Smooth muscle cell (in vitro differentiated cells): ENCODE data around the gene NEURL1. TPM values are rescaled to one million over a fixed set of nuclear protein-coding genes. Genes with fewer than 3 reads are reported as not detected.
"Not testable (repeated sequence)": the region's sequence is repeated elsewhere in the genome, so short reads cannot be mapped to it uniquely, and the experiment has no call there.

Experiments
- DNase-seq: peaks from one replicate; lab custom pipeline; 2025; ENCODE audit not compliant: unreplicated experiment; lab: John Stamatoyannopoulos, UW
- H2AFZ ChIP-seq: fragments of 200-600 bp; sonication (generic); 2 replicates; pipeline ENCODE4 v1.6.0; 2016; ENCODE audit warnings: antibody characterized with exemption, low read depth, mild to moderate bottlenecking
- H3F3A ChIP-seq: fragments of 200-600 bp; sonication (generic); 2 replicates; pipeline ENCODE4 v1.6.0; 2017; ENCODE audit warnings: antibody characterized with exemption, low read depth
- H3K27ac ChIP-seq: fragments of 200-600 bp; sonication (generic); 2 replicates; pipeline ENCODE4 v1.5.1; 2016; ENCODE audit warnings: low read depth, mild to moderate bottlenecking
- H3K27me3 ChIP-seq: fragments of 200-600 bp; sonication (generic); 2 replicates; pipeline ENCODE4 v1.6.1; 2016; ENCODE audit warnings: low read depth, mild to moderate bottlenecking
- H3K36me3 ChIP-seq: fragments of 200-600 bp; sonication (generic); 2 replicates; pipeline ENCODE4 v1.5.1; 2016; ENCODE audit warnings: low read depth
- H3K4me1 ChIP-seq: fragments of 200-600 bp; sonication (generic); 2 replicates; pipeline ENCODE4 v1.5.1; 2016; ENCODE audit warnings: low read depth
- H3K4me2 ChIP-seq: fragments of 200-600 bp; sonication (generic); 2 replicates; pipeline ENCODE4 v1.6.0; 2016; ENCODE audit warnings: mild to moderate bottlenecking
- H3K4me3 ChIP-seq: fragments of 200-600 bp; sonication (generic); 2 replicates; pipeline ENCODE4 v1.5.1; 2016; ENCODE audit warnings: mild to moderate bottlenecking
- H3K79me2 ChIP-seq: fragments of 200-600 bp; sonication (generic); 2 replicates; pipeline ENCODE4 v1.6.0; 2016; ENCODE audit warnings: low read depth, mild to moderate bottlenecking
- H3K9ac ChIP-seq: fragments of 200-600 bp; sonication (generic); 2 replicates; pipeline ENCODE4 v1.6.0; 2016; ENCODE audit warnings: low read depth
- H3K9me3 ChIP-seq: fragments of 200-600 bp; sonication (generic); replicated peaks from 2 replicates; pipeline ENCODE4 v1.5.1; 2016; ENCODE audit warnings: low read depth
- H4K20me1 ChIP-seq: fragments of 200-600 bp; sonication (generic); 2 replicates; pipeline ENCODE4 v1.6.0; 2016; ENCODE audit warnings: low read depth
- CTCF ChIP-seq: fragments of 200-600 bp; sonication (generic); IDR thresholded peaks from 2 replicates; pipeline ENCODE4 v1.5.1; 2017; ENCODE audit warnings: borderline replicate concordance, mild to moderate bottlenecking, antibody characterized with exemption; ENCODE audit not compliant: insufficient read depth, poor library complexity, severe bottlenecking
- WGBS: methylation state at CpG from one replicate; pipeline ENCODE4 v1.1.7; 2016; ENCODE audit warnings: low lambda C conversion rate; 5-methylcytosine and 5-hydroxymethylcytosine counted together
- polyA plus RNA-seq: library from polyadenylated mRNA; unstranded; fragments of >200 nt; fragmentation: Nextera tagmentation; extraction: Ambion mirVana; gene quantifications from 2 replicates; pipeline ENCODE4 v1.2.1, GENCODE V29; 2016
- total RNA-seq: library from RNA; depleted of rRNA; stranded (reverse); fragments of >200 nt; gene quantifications from 2 replicates; pipeline ENCODE4 v1.2.3, GENCODE V29; 2014

The NEURL1 gene
- total and polyA plus RNA-seq, 2 experiments from 2014 or later = 0.04 to 0.91 TPM

- Histone ChIP-seq H3K27me3 (no peaks in the 10 kb centered on the region), H4K20me1 (no peaks in the 10 kb centered on the region), H3K36me3 (no peaks in the 10 kb centered on the region), H3K9me3 (no peaks in the 10 kb centered on the region), H3F3A (no peaks in the 10 kb centered on the region), H2AFZ (no peak overlapping the region), H3K4me2 (no peak overlapping the region), H3K9ac (no peak overlapping the region), H3K4me3 (no peak overlapping the region), H3K79me2 (no peaks in the 10 kb centered on the region), H3K4me1 (peaks cover 3% of the 10 kb centered on the region), H3K27ac (no peak overlapping the region)
- no peak for TF ChIP-seq CTCF
- 85% methylated on average over 22 of the region's 22 CpGs for WGBS
- no peak for DNase-seq
Measured at GRCh38 chr10:103478671-103479070, 14.8 kb upstream of the NEURL1 start.

GRCh38 chr10:103479135-103479534 lies 14.4 kb upstream of the NEURL1 start, which contains the start of gene CALHM3:
CALHM3 (minus strand) TSS chr10:103479240; CDS start chr10:103479032, 208 bp downstream.
- Histone ChIP-seq H3K9me3 (no peaks in the 10 kb centered on the region), H3K27me3 (no peaks in the 10 kb centered on the region), H3K9ac (no peak within 1 kb of the TSS), H2AFZ (no peak within 1 kb of the TSS), H3K4me2 (no peak within 1 kb of the TSS), H3K36me3 (no peaks in the 10 kb centered on the region), H3K79me2 (no peaks in the 10 kb centered on the region), H3F3A (no peaks in the 10 kb centered on the region), H3K4me1 (peaks cover 3% of the 10 kb centered on the region), H3K4me3 (no peak within 1 kb of the TSS), H3K27ac (no peak within 1 kb of the TSS), H4K20me1 (no peaks in the 10 kb centered on the region)
- 41% methylated on average over 6 of the region's 7 CpGs for WGBS
- no peak for DNase-seq
- no peak for TF ChIP-seq CTCF

GRCh38 chr10:103480521-103480920 lies 13.0 kb upstream of the NEURL1 start:
- no peak overlapping the region for H3K4me2 ChIP-seq
- H4K20me1 ChIP-seq = no peaks in the 10 kb centered on the region
- no peaks in the 10 kb centered on the region for H3K9me3 ChIP-seq
- H3F3A ChIP-seq = no peaks in the 10 kb centered on the region
- H2AFZ ChIP-seq = no peak overlapping the region
- no peak for DNase-seq
- H3K27ac ChIP-seq = no peak overlapping the region
- no peaks in the 10 kb centered on the region for H3K27me3 ChIP-seq
- no peak for TF ChIP-seq CTCF
- H3K4me1 ChIP-seq = peaks cover 3% of the 10 kb centered on the region
- no peaks in the 10 kb centered on the region for H3K36me3 ChIP-seq
- no peaks in the 10 kb centered on the region for H3K79me2 ChIP-seq
- WGBS = 94% methylated on average over 5 of the region's 5 CpGs
- no peak overlapping the region for H3K9ac ChIP-seq
- no peak overlapping the region for H3K4me3 ChIP-seq

GRCh38 chr10:103481974-103482531 lies 11.5 kb upstream of the NEURL1 start:
- Histone ChIP-seq H3K9ac (no peak overlapping the region), H3K79me2 (no peaks in the 10 kb centered on the region), H3K4me3 (no peak overlapping the region), H3K9me3 (no peaks in the 10 kb centered on the region), H3K4me1 (no peaks in the 10 kb centered on the region), H2AFZ (no peak overlapping the region), H3K27ac (no peak overlapping the region), H3K27me3 (no peaks in the 10 kb centered on the region), H3K36me3 (no peaks in the 10 kb centered on the region), H4K20me1 (no peaks in the 10 kb centered on the region), H3K4me2 (no peak overlapping the region), H3F3A (no peaks in the 10 kb centered on the region)
- 64% methylated on average over 12 of the region's 12 CpGs for WGBS
- no peak for DNase-seq
- peak; percentile 54 for TF ChIP-seq CTCF

- H3K79me2 ChIP-seq, H3F3A ChIP-seq, H4K20me1 ChIP-seq, H3K27ac ChIP-seq, H3K9me3 ChIP-seq, H3K4me1 ChIP-seq, H3K27me3 ChIP-seq, H3K9ac ChIP-seq, H3K36me3 ChIP-seq, DNase-seq, H2AFZ ChIP-seq, H3K4me3 ChIP-seq, H3K4me2 ChIP-seq: not testable (repeated sequence)
- WGBS = 90% methylated on average over 8 of the region's 8 CpGs
Measured at GRCh38 chr10:103486635-103487409, 6.7 kb upstream of the NEURL1 start.
